B cell (primary cell): Measurements from ENCODE around the gene RTL1.

Source experiments
- CTCF ChIP-seq: fragments of 200-600 bp; IDR thresholded peaks from one replicate; pipeline ENCODE4 v1.8.0; 2022; ENCODE audit warnings: antibody characterized with exemption, mild to moderate bottlenecking
- EZH2 ChIP-seq: IDR thresholded peaks from 2 replicates; pipeline ENCODE4 v1.6.1; 2012; ENCODE audit warnings: borderline replicate concordance, low read depth, mild to moderate bottlenecking, moderate library complexity, low read length; ENCODE audit not compliant: insufficient read depth, poor library complexity, severe bottlenecking

GRCh38 chr14:100840286-100841065 is 63.0 kb downstream of the RTL1 start:
- no peak for TF ChIP-seq CTCF
- TF ChIP-seq EZH2, result no peak
